Astrocyte of the spinal cord (primary cell): Measurements from ENCODE around the gene TM9SF1.
A peak's percentile ranks its signal among the peaks of the same experiment; 100 is the strongest.

ENCODE experiments used
- DNase-seq: peaks from one replicate; pipeline ENCODE4 v3.0.0; 2011; ENCODE audit warnings: low read depth, low spot score
- H3K4me3 ChIP-seq: 2 replicates; pipeline ENCODE4 v1.5.1; 2011; ENCODE audit warnings: low read depth, mild to moderate bottlenecking, low read length, moderate library complexity
- in situ Hi-C: cut with HindIII; loops from 2 replicates; pipeline ENCODE4 v1.10.0; 2017; ENCODE audit warnings: low sequenced_read_pairs
- TF ChIP-seq, protein P1 (sequence below): IDR thresholded peaks from 2 replicates; pipeline ENCODE4 v1.5.1; 2012; ENCODE audit warnings: low read depth, mild to moderate bottlenecking, low read length, inconsistent platforms

The TM9SF1 gene

DNA sequence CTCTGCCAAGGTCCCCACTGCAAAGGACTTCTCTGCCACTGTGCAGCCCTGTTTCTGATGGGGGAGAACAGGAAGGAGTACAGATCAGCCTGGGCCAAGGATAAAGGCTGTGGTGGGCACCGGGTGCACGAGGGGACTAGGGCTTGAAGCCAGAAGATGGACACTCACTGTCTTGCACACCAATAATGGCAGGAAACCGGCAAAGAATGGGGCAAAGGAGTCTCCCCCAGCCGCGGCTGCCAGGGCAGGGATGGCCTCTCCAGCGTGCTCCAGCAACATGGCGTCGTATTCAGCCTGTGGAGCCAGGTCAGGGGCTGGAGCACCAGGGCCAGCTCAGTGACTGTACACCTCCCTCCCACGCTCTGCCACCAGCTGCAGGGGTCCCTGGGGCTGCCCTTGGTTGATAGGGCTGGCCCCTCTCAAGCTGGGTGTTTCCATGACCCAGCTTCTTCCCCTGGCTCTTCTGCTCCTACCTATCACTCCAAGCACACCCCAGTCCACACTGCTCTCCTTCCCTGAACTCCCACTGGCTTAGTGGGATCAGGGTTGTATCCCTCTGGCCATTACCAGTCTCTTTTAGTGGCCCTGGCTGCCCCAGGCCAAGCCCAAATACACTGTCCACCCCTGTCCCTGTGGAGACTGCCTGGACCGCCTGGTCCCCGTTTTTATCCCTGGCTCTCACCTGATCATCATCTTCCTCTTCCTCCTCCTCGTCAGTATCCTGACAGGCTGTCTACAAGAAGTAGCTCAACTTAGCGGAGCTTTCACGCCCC, 12.9 kb downstream of the TM9SF1 start:
- no peak for DNase-seq
- in situ Hi-C loops, result no loop called here
- no peak overlapping the region for H3K4me3 ChIP-seq
- TF ChIP-seq, protein P1, sequence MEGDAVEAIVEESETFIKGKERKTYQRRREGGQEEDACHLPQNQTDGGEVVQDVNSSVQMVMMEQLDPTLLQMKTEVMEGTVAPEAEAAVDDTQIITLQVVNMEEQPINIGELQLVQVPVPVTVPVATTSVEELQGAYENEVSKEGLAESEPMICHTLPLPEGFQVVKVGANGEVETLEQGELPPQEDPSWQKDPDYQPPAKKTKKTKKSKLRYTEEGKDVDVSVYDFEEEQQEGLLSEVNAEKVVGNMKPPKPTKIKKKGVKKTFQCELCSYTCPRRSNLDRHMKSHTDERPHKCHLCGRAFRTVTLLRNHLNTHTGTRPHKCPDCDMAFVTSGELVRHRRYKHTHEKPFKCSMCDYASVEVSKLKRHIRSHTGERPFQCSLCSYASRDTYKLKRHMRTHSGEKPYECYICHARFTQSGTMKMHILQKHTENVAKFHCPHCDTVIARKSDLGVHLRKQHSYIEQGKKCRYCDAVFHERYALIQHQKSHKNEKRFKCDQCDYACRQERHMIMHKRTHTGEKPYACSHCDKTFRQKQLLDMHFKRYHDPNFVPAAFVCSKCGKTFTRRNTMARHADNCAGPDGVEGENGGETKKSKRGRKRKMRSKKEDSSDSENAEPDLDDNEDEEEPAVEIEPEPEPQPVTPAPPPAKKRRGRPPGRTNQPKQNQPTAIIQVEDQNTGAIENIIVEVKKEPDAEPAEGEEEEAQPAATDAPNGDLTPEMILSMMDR, result no peak

DNA sequence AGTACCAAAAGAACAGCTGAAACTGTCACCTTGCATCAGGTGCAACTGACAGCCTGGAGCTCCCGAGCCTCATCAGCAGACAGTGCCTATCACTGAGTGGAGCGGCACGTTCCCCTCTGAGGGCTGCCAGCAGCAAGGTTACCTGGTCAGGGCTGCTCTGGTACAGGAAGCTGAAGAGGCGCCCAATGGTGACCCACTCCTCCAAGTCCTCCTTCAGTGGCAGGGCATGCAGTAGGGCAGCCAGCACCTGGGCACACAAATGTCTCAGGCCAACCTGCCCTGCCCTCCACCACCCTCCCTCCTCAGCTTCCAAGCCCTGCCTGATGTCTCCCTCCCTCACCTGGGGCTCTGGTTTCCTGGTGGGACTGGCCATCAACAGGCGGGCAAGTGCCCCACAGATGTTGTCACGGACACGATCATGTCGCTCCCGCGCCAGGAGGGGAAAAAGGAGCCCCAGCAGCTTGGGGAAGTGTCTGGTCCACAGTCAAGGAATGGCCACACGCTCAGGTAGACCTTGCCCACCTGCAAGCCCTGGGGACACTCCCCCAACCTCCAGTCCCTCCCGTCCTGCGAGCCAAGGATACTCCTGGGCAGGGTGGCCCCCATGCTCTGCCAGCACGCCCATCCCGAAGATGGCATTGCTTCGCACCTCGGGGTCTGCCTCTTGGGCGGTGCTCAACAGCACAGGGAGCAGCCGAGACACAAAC, 13.7 kb downstream of the TM9SF1 start:
- no peak for DNase-seq
- in situ Hi-C loops, result no loop called here
- TF ChIP-seq, protein P1, result no peak
- no peak overlapping the region for H3K4me3 ChIP-seq

DNA sequence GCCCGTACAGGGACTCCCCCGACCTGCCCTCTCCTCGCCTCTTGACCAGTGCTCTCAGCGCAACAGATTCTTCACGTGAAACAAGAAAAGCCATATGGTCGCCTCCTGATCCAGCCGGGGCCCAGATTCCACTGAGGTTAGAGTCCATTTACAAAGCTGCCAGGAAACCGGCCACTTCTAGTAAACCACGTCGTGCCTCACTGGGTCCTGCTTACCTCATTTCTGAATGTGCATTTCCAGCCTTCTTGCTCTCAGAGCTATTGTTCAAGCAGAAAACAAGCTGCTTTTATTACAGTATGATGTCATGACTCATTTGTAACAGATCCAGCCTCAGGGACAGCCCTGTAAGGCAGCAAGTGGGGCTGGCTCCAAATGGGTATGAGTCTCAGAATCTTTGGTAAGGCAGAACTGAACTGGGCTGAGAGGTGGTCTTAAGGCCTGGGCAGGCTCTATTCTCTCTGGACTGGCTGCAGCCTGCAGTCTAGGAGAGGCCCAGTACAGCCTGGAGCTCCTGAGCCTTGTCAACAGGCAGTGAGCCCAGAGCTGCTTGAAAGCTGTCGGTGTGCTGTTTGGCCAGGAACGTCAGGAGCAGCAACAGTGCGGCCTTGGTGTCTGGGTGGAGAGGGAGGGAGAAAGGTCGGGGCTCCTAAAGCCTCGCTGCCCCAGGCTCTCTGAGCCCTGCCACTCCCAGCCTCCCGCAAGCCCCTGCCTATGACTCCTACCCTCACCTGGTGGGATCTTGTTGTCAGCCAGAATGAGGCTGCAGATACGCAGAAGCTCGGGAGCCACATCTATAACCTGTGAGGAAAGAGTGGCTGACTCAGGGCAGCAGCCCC, 15.1 kb downstream of the TM9SF1 start:
- in situ Hi-C loops, result no loop called here
- peak; percentile 90 for DNase-seq

DNA sequence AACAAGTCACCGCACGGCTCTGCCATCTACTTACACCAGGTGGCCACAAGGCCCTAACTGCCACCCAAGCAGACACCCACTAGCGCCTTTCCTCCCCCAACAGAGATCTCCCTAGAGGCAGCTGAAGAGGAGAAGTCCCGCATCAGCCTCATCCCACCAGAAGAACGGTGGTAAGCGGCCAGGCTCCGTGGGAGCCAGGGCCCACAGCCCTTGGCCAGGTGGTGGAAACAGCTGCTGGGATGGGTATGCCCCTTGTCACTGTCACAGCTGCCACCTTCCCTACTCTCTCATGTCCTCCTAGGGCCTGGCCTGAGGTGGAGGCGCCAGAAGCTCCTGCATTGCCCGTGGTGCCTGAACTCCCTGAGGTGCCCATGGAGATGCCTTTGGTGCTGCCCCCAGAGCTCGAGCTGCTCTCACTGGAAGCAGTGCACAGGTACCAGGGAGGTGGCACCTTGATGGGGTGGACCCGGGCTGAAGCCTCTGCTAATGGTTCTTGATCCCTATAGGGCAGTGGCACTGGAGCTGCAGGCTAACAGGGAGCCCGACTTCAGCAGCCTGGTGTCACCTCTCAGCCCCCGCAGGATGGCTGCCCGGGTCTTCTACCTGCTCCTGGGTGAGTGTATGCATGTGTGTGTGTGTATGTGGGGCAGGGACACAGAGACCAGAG, 15.8 kb downstream of the TM9SF1 start:
- in situ Hi-C loops, result no loop called here
- DNase-seq, result no peak
- TF ChIP-seq, protein P1, result no peak

More for the DNA sequence above, 15.1 kb downstream of the TM9SF1 start:
- no peak overlapping the region for H3K4me3 ChIP-seq
- TF ChIP-seq, protein P1, result no peak

DNA sequence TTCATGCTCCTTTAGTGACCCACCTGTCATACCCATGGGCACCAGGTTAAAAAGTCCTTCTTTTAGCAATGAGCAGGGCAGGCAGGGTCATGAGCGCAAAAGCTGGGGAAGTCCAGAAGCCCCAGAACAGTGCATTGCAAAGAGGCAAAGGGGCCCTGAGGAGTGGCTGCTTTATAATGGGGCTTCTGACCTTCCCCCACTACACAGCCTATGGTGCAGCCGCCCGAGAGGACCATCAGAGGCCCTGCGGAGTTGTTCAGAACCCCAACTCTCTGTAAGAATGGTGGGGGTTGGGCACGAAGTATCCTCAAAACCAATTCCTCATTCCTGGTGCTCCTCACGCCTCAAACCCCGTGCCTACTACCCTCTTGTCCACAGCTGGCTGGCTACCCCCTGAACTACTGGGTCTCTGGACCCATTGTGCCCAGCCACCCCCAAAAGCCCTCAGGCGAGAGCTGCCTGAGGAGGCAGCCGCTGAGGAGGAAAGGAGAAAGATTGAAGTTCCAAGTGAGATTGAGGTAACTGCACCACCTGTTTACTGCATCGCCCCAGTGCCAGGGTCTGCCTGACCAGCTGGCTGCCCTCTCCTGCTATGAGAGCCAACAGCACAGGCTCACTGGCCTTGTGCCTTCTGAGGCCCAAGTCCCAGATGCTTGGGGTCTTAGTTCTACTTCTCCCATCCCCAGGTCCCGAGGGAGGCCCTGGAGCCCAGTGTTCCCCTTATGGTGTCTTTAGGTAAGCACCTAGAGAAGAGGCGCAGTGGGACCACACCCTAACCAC, 16.7 kb downstream of the TM9SF1 start:
- in situ Hi-C loops, result no loop called here
- no peak overlapping the region for H3K4me3 ChIP-seq
- TF ChIP-seq, protein P1, result no peak
- no peak for DNase-seq

More for the DNA sequence above, 15.8 kb downstream of the TM9SF1 start:
- H3K4me3 ChIP-seq, result no peak overlapping the region
